Stimulated activated effector memory CD8-positive, alpha-beta T cell treated with anti-CD3 and anti-CD28 coated beads, Interleukin-12 subunit alpha, Interleukin-12 subunit beta, amount 100 ng/mL, for 72 hours (primary cell): Measurements from ENCODE around the gene KIAA0040.
A peak's percentile ranks its signal among the peaks of the same experiment; 100 is the strongest.

Experiments
- ATAC-seq: fragments of 150-1000 bp; cut with Tn5 transposase; 2 replicates; pipeline ENCODE4 v1.10.0; 2021
- DNase-seq, 2 donors: peaks; one replicate each; pipeline ENCODE4 v3.0.0; 2021 to 2022; ENCODE audit warnings: low spot score in 2 of 2
- H3K27ac Mint-ChIP-seq: one replicate; pipeline ENCODE4 v1.8.0; 2022; ENCODE audit warnings: mild to moderate bottlenecking, mixed read lengths
- H3K36me3 Mint-ChIP-seq: one replicate; pipeline ENCODE4 v1.8.0; 2022; ENCODE audit warnings: mild to moderate bottlenecking, mixed read lengths
- H3K4me1 Mint-ChIP-seq: one replicate; pipeline ENCODE4 v1.8.0; 2022; ENCODE audit warnings: mixed read lengths
- H3K4me3 Mint-ChIP-seq: one replicate; pipeline ENCODE4 v1.8.0; 2022; ENCODE audit warnings: mild to moderate bottlenecking, mixed read lengths
- H3K9me3 Mint-ChIP-seq: one replicate; pipeline ENCODE4 v1.8.0; 2022; ENCODE audit warnings: mixed read lengths

Gene KIAA0040

GRCh38 chr1:175209493-175209921 lies 16.9 kb upstream of the KIAA0040 start:
- peak overlapping the region; percentile 91 for H3K27ac Mint-ChIP-seq
- peaks cover 52% of the 10 kb centered on the region for H3K4me1 Mint-ChIP-seq
- H3K36me3 Mint-ChIP-seq: peaks cover 5% of the 10 kb centered on the region
- peak overlapping the region; percentile 64 for H3K4me3 Mint-ChIP-seq
- peak in 1 of 2 donors; percentile 46 for DNase-seq
- no peaks in the 10 kb centered on the region for H3K9me3 Mint-ChIP-seq
- ATAC-seq: peak; percentile 85

GRCh38 chr1:175208773-175209492 lies 16.4 kb upstream of the KIAA0040 start:
- Mint-ChIP-seq H3K4me3 (peak overlapping the region; percentile 64), H3K36me3 (peaks cover 5% of the 10 kb centered on the region), H3K4me1 (peaks cover 58% of the 10 kb centered on the region), H3K27ac (peak overlapping the region; percentile 91), H3K9me3 (no peaks in the 10 kb centered on the region)
- DNase-seq (peak in 1 of 2 donors; percentile 64), ATAC-seq (peak; percentile 72)

- Mint-ChIP-seq H3K9me3 (no peaks in the 10 kb centered on the region), H3K4me1 (peaks cover 58% of the 10 kb centered on the region), H3K36me3 (peaks cover 5% of the 10 kb centered on the region), H3K4me3 (no peak overlapping the region), H3K27ac (no peak overlapping the region)
- DNase-seq (no peak), ATAC-seq (no peak)
Measured at GRCh38 chr1:175207971-175208370, 15.4 kb upstream of the KIAA0040 start.

GRCh38 chr1:175206687-175207086 lies 14.1 kb upstream of the KIAA0040 start:
- DNase-seq: no peak
- peaks cover 5% of the 10 kb centered on the region for H3K36me3 Mint-ChIP-seq
- H3K4me3 Mint-ChIP-seq: no peak overlapping the region
- ATAC-seq: no peak
- no peaks in the 10 kb centered on the region for H3K9me3 Mint-ChIP-seq
- H3K27ac Mint-ChIP-seq: no peak overlapping the region
- H3K4me1 Mint-ChIP-seq: peaks cover 48% of the 10 kb centered on the region

- H3K4me1 Mint-ChIP-seq: peaks cover 29% of the 10 kb centered on the region
- H3K36me3 Mint-ChIP-seq: peaks cover 4% of the 10 kb centered on the region
- ATAC-seq (peak; percentile 98), DNase-seq (no peak)
- peak overlapping the region; percentile 15 for H3K27ac Mint-ChIP-seq
- no peaks in the 10 kb centered on the region for H3K9me3 Mint-ChIP-seq
- no peak overlapping the region for H3K4me3 Mint-ChIP-seq
Measured at GRCh38 chr1:175204330-175204729, 11.8 kb upstream of the KIAA0040 start.

- Mint-ChIP-seq H3K9me3 (no peaks in the 10 kb centered on the region), H3K4me3 (no peak overlapping the region)
- ATAC-seq: no peak
Measured at GRCh38 chr1:175203570-175204068, 11.0 kb upstream of the KIAA0040 start.

GRCh38 chr1:175200678-175201521 lies 8.3 kb upstream of the KIAA0040 start:
- Mint-ChIP-seq H3K4me1 (peaks cover 19% of the 10 kb centered on the region), H3K27ac (no peak overlapping the region), H3K36me3 (no peaks in the 10 kb centered on the region), H3K9me3 (no peaks in the 10 kb centered on the region), H3K4me3 (no peak overlapping the region)
- ATAC-seq (no peak), DNase-seq (no peak)

More at GRCh38 chr1:175203570-175204068, 11.0 kb upstream of the KIAA0040 start:
- H3K27ac Mint-ChIP-seq: no peak overlapping the region
- no peak for DNase-seq
- H3K4me1 Mint-ChIP-seq: peaks cover 22% of the 10 kb centered on the region
- no peaks in the 10 kb centered on the region for H3K36me3 Mint-ChIP-seq

GRCh38 chr1:175198332-175198731 lies 5.8 kb upstream of the KIAA0040 start:
- Mint-ChIP-seq H3K36me3 (no peaks in the 10 kb centered on the region), H3K27ac (no peak overlapping the region), H3K4me1 (peaks cover 8% of the 10 kb centered on the region), H3K4me3 (no peak overlapping the region), H3K9me3 (no peaks in the 10 kb centered on the region)
- no peak for DNase-seq
- no peak for ATAC-seq

GRCh38 chr1:175197531-175197930 lies 5.0 kb upstream of the KIAA0040 start:
- H3K36me3 Mint-ChIP-seq: no peaks in the 10 kb centered on the region
- peaks cover 8% of the 10 kb centered on the region for H3K4me1 Mint-ChIP-seq
- ATAC-seq: no peak
- H3K9me3 Mint-ChIP-seq: no peaks in the 10 kb centered on the region
- DNase-seq: no peak
- H3K27ac Mint-ChIP-seq: peak overlapping the region; percentile 71
- H3K4me3 Mint-ChIP-seq: no peak overlapping the region

GRCh38 chr1:175195798-175196197 lies 3.2 kb upstream of the KIAA0040 start:
- H3K9me3 Mint-ChIP-seq: no peaks in the 10 kb centered on the region
- peaks cover 14% of the 10 kb centered on the region for H3K4me1 Mint-ChIP-seq
- H3K27ac Mint-ChIP-seq: no peak overlapping the region
- no peaks in the 10 kb centered on the region for H3K36me3 Mint-ChIP-seq
- DNase-seq (no peak), ATAC-seq (no peak)
- no peak overlapping the region for H3K4me3 Mint-ChIP-seq

GRCh38 chr1:175195281-175195680 lies 2.7 kb upstream of the KIAA0040 start:
- ATAC-seq (no peak), DNase-seq (no peak)
- no peaks in the 10 kb centered on the region for H3K36me3 Mint-ChIP-seq
- peaks cover 19% of the 10 kb centered on the region for H3K4me1 Mint-ChIP-seq
- no peaks in the 10 kb centered on the region for H3K9me3 Mint-ChIP-seq
- H3K4me3 Mint-ChIP-seq: no peak overlapping the region
- H3K27ac Mint-ChIP-seq: no peak overlapping the region

- DNase-seq: no peak
- peaks cover 36% of the 10 kb centered on the region for H3K4me1 Mint-ChIP-seq
- no peaks in the 10 kb centered on the region for H3K9me3 Mint-ChIP-seq
- no peaks in the 10 kb centered on the region for H3K36me3 Mint-ChIP-seq
- peak overlapping the region; percentile 91 for H3K27ac Mint-ChIP-seq
- H3K4me3 Mint-ChIP-seq: peak overlapping the region; percentile 92
- ATAC-seq: no peak
Measured at GRCh38 chr1:175193527-175193910, 943 bp upstream of the KIAA0040 start.

- peak overlapping the region; percentile 92 for H3K4me3 Mint-ChIP-seq
- ATAC-seq (peak; percentile 54), DNase-seq (peak in 1 of 2 donors; percentile 72)
- H3K4me1 Mint-ChIP-seq: peaks cover 43% of the 10 kb centered on the region
- H3K36me3 Mint-ChIP-seq: peaks cover 9% of the 10 kb centered on the region
- no peaks in the 10 kb centered on the region for H3K9me3 Mint-ChIP-seq
- peak overlapping the region; percentile 91 for H3K27ac Mint-ChIP-seq
Measured at GRCh38 chr1:175192111-175192629, 406 bp downstream of the KIAA0040 start.

- Mint-ChIP-seq H3K36me3 (peaks cover 10% of the 10 kb centered on the region), H3K27ac (peak overlapping the region; percentile 91), H3K9me3 (no peaks in the 10 kb centered on the region), H3K4me1 (peaks cover 47% of the 10 kb centered on the region), H3K4me3 (peak overlapping the region; percentile 92)
- ATAC-seq (peak; percentile 53), DNase-seq (no peak)
Measured at GRCh38 chr1:175191659-175192058, 917 bp downstream of the KIAA0040 start.

GRCh38 chr1:175188936-175189335 lies 3.6 kb downstream of the KIAA0040 start:
- H3K27ac Mint-ChIP-seq: peak overlapping the region; percentile 91
- ATAC-seq (peak; percentile 72), DNase-seq (peak in 1 of 2 donors; percentile 69)
- H3K36me3 Mint-ChIP-seq: peaks cover 22% of the 10 kb centered on the region
- H3K4me3 Mint-ChIP-seq: peak overlapping the region; percentile 92
- no peaks in the 10 kb centered on the region for H3K9me3 Mint-ChIP-seq
- H3K4me1 Mint-ChIP-seq: peaks cover 71% of the 10 kb centered on the region
